Stimulated activated CD4-positive, alpha-beta T cell treated with anti-CD3 and anti-CD28 coated beads, Interleukin-1b, Interleukin-23, amount 100 ng/mL, for 24 hours (primary cell): ENCODE results near the gene SP1.
A peak's percentile ranks its signal among the peaks of the same experiment; 100 is the strongest.
"Not testable (repeated sequence)": the region's sequence is repeated elsewhere in the genome, so short reads cannot be mapped to it uniquely, and the experiment has no call there.

Experiments
- DNase-seq, 4 experiments: peaks; one replicate each; pipeline ENCODE4 v3.0.0-alpha.2; 2020; ENCODE audit warnings: low read depth in 4 of 4, low spot score in 1 of 4

Gene SP1

DNA sequence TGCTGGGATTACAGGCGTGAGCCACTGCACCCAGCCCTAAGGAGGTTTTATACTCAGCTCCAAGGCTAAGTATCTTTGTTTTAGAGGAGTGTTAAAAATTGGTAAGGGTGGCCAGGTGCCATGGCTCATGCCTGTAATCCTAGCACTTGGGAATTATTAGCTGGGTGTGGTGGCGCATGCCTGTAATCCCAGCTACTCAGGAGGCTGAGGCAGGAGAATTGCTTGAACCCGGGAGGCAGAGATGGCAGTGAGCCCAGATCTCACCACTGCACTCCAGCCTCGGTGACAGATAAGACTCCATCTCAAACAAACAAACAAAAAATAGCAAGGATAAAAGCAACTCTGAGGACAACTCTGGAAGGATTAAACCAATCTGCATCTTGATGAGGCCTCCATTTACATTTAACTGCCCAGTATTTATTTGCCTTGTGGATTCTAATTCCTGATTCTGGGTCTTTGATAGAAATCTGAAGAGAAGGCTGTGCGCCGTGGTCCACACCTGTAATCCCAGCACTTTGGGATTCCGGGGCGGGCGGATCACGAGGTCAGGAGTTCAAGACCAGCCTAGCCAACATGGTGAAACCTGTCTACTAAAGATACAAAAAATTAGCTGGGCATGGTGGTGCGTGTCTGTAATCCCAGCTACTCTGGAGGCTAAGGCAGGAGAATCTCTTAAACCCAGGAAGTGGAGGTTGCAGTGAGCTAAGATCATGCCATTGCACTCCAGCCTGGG is 64.8 kb downstream of the SP1 start:
- DNase-seq, result not testable (repeated sequence)

DNA sequence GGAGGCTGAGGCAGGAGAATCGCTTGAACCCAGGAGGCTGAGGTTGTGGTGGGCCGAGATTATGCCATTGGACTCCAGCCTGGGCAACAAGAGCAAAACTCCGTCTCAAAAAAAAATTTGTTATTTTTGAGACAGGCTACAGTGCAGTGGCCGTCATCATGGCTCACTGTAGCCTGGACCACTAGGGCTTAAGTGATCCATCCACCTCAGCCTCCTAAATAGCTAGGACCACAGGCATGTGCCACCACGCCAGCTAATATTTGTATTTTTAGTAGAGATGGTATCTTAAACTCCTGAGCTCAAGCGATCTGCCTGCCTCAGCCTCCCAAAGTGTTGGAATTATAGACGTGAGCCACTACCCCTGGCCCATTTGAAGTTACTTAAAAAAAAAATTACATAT is 71.0 kb downstream of the SP1 start:
- no peak for DNase-seq

DNA sequence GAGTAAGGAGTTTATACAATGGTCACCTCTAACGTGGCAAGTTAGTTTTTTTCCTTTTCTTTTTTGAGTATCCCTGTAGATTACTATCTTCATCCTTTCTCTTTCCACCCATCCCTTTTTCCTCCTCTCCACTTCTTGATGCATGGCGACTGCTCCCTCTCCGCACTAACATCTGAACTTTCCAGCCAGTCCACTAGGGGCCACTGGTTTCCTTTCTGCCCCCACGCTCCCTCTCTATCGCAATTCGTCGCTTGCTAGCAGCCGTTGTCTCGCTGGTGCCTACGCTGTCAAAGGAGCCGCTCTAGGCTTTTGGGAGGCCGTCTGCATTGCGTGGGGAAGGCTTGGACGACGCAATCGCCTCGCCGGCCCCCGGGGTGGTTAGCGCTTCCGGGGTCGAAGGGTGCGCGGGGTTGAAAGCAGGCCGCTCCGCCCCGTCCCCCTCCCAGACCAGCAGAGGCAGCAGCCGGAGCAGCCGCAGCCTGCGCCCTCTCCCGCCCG is 71.7 kb downstream of the SP1 start, which contains the start of gene PCBP2:
TSS of gene PCBP2 (plus strand) at position 442 of the 498 bp plus-strand sequence. CDS start 2,699 bp downstream, outside the sequence.
- DNase-seq, result peak; percentile 86 to 97 (median 92)

DNA sequence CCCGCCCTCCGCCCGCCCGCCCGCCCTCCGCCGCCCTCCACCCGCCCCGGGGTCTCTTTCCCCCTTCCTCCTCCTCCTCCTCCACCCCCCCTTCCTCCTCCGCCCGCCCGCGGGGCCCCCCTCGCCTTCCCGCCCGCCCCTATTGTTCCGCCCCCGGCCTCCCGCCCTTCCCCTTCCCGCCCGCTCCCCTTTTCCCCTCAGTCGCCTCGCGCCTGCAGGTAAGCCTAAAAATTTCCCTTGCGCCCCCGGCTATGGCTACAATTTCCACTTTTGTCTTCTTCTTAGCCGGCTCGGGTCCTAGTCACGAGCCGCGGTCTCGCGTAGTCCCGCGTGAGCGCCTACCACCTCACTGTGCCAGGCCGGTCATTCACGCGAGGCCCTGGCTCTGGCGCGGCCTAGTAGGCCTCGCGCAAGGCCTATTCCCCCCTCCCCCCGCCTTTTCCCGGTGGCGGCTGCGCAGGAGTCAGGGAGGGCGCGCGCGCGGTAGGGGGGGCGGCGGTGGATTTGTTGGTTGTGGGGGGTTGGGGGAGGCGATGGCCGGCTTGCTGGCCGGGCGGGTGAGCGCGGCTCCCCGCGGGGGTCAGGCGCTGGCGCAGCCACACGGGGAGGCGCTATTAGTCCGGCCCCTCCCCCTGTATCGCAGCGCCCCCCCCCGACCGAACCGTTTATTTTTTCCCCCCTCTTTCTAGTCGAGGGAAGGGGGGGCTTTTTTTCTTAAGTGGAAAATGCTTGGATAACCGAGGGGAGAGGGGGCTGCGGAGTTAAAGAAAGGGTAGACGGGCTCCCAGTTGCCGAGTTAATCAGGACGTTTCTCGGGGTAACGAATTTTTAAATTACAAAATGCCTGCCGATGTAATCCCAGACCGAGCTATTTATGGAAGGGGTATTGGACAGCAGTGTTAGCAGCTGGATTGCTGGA is 72.4 kb downstream of the SP1 start:
- peak; percentile 42 to 65 (median 59) for DNase-seq

- DNase-seq, result no peak
Observed at GRCh38 chr12:53453953-53454640, 74.1 kb downstream of the SP1 start.

DNA sequence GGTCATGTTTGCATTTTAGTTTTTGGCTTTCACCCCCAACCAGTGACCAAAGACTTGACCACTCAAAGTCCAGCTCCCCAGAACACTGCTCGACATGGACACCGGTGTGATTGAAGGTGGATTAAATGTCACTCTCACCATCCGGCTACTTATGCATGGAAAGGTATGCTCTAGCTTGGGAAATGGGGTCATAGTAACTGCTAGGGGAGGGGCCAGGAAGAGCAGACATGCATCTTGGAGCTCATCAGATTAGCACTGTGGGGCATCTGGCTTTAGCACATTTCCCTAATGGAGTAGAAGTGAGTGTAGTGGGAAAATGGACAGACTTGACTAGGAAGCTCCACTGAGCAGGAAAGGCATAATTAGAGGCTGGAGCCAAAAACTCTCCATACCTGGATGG is 74.7 kb downstream of the SP1 start:
- no peak for DNase-seq

DNA sequence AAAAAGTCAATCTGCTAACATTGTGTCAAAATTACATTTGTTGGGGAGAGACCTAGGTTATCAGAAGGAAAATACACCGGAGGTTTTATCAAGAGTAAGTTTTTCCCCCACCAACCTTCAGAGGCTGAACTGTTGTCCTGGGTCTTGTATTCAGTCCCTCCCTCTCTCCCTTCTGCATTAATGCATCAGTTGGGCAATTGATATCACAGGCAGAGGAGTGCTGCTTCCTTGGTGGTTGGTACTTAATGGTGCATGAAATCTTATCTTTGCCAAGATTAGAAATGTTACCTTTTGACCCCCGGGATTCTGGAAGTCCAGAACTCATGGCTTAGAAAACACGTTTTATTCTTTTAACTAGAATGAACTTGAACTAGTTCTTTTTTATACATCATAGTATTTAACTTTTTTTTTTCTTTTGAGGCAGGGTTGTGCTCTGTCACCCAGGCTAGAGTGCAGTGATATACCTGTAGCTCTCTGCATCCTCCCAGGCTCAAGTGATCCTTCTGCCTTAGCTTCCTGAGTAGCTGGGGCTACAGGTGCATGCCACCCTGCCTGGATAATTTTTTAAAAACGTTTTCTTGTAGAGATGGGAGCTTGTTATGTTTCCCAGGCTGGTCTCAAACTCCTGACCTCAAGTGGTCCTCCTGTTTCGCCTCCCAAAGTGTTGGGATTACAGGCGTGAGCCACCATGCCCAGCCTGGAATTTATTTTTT is 76.8 kb downstream of the SP1 start:
- no peak for DNase-seq

DNA sequence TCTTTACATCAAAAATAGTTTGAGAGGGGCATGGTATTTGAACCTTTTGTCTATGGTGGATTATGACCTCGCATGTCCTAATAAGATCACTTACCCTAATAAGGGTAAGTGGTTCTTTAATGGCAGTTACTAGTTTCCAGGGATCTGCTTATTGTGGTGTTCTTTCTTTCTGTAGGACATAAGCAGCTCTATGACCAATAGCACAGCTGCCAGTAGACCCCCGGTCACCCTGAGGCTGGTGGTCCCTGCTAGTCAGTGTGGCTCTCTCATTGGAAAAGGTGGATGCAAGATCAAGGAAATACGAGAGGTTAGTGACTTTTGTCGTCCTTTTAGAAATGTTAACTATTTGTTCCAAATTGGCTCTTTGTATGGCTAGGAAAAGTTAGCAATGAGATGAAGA is 79.1 kb downstream of the SP1 start:
- DNase-seq, result no peak

GRCh38 chr12:53461059-53461458 is 81.1 kb downstream of the SP1 start:
- DNase-seq, result no peak

- DNase-seq, result no peak
Observed at GRCh38 chr12:53461591-53461990, 81.6 kb downstream of the SP1 start.

DNA sequence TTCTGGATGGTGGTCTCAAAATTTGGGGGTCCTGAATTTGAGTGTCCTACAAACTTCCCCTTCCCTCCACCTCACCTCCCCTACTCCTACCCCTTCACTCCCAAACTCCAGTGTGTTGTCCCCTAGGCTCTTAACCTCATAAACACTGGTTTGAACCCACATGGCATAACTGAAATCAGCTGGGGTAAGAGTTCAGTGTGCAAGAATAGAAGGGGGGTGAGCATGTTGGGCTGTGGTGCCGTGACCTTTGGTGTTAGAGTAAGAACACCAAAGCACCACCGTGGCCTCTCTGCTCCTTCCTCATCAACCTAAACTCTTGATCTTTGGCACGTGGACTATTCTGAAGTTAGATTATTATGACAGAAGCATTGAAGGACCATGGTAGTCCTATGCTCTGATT is 83.0 kb downstream of the SP1 start:
- no peak for DNase-seq

DNA sequence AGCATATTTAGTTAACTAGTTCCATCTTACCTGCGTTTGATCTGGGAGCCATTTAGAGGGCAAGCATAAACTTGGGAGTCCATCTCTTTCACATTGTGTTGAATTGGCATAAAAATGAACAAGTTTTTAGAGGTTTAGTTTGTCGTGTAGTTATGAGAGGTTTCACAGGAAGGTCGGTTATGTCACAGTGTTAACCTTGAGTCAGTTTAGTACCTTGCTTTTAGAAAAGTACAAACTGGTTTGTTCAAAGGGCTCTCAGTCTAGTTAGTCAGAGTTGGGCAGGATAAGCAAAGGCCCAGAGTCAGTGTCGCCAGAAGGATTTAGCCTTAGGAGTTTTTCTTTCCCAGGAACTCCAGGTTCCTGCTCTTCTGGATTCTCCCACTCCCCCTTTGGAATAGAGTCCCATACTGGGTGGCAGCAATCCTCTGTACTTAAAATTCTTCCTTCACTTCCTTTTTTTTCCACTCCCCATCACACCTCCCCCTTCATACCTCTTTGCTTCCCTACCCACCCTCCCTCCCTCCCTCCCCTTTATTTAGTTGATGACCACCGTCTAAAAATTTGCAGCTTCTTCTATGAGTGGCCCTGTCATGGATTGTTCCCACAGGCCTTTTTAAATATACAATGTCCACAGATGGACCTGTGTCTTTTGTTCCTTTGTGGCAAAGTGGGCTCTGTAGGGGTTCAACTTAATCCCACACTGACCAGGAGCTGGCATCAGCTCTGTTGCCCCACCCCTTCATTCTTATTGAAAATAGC is 84.0 kb downstream of the SP1 start:
- DNase-seq, result no peak

DNA sequence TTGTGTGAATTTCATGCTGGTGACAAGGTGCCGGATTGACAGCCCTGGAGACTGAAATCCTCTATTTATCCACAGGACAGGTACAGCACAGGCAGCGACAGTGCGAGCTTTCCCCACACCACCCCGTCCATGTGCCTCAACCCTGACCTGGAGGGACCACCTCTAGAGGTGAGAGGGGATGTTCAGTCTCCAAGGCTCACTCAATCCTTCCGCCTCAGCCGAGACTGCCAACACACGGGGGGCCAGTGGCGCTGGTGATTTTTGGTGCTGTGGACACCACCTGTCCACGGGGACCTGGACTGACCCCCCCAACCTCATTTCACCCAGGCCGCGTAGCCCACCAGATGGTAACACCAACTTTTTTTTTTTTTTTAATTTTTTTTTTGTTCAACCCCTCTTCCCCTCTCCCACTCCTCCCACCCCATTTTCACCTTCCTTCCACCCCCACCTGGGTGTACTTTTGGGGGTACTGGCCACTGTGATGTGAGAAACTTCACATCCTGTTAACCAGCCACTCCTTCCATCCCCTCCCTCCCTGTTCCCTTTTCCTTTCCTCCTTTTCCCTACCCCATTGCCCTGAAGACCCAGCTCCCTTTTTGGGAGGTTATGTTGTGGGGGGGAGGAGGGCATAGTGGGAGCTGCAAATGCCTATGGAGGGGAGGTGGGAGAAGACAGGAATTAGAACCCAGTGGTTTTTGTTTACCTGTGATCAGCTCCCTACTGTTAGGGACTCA is 84.9 kb downstream of the SP1 start:
- DNase-seq, result no peak

- DNase-seq, result no peak
Observed at GRCh38 chr12:53465679-53466078, 85.7 kb downstream of the SP1 start.
